Right ventricle myocardium inferior (tissue), 1 donor: ENCODE results near the gene FAM13B. TPM values are rescaled to one million over a fixed set of nuclear protein-coding genes. Genes with fewer than 3 reads are reported as not detected.
A peak's percentile ranks its signal among the peaks of the same experiment; 100 is the strongest.
"Not testable (repeated sequence)": the region's sequence is repeated elsewhere in the genome, so short reads cannot be mapped to it uniquely, and the experiment has no call there.

Experiments
- ATAC-seq: fragments of 200-7000 bp; cut with Tn5 transposase; one replicate; pipeline ENCODE4 v1.9.1; 2020; ENCODE audit warnings: mild to moderate bottlenecking, moderate library complexity
- DNase-seq: peaks from one replicate; pipeline ENCODE4 v3.0.0; 2021; ENCODE audit errors: missing footprints
- intact Hi-C: fragments of 100-400 bp; cut with DNase I; formaldehyde crosslinking; loops from one replicate; pipeline ENCODE4 v1.11.0; 2022
- total RNA-seq: library from RNA; stranded (reverse); fragmentation: NEBNext Ultra II Directional; extraction: Animal tissue kit (Norgen Biotek cat#: 25700); gene quantifications from one replicate; pipeline ENCODE4 v1.2.1, GENCODE V29; 2021
- donor health status: DM: no; HTN: yes; CAD: no; lungs with severe emphysema.

The FAM13B gene
- total RNA-seq, 1 donor from 2014 or later = 22.6 TPM

DNA sequence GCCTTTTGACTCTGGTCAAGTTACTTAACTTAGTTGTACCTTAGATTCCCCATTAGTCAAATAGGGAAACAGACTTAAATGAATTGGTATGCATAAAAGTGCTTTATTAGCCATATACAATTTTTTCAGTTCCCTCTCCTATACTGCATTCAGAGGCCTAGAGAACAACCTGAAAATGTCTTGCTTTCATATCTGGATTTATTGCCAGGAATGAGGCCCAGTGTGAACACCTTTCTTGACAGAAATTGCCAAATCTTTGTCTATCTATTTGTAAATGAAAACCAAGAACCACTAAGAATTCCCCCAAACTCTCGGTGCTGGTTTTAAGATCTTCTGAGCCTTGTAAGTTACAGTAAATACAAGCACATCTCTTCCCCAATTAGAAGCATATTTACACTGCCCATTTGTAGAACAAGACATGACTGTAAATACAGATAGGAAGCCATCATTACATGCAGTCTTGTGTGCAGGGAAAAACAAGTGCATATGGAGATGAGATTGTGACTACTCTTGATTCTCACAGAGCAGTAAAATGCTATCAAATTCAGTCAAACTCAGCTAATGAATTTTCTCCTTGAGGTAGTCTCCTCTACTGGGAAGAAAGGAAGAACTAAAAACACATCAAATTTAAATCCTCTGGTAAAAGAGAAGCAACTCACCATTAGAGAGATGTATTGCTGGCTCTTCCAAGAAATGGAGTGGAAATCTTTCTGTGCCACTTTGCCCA is 5.2 kb upstream of the FAM13B start:
- DNase-seq (no peak), ATAC-seq (no peak)
- intact Hi-C loops = loop anchor here (2.0 kb wide), 1 partner anchor 95 kb away; no protein-coding TSS in a partner anchor

DNA sequence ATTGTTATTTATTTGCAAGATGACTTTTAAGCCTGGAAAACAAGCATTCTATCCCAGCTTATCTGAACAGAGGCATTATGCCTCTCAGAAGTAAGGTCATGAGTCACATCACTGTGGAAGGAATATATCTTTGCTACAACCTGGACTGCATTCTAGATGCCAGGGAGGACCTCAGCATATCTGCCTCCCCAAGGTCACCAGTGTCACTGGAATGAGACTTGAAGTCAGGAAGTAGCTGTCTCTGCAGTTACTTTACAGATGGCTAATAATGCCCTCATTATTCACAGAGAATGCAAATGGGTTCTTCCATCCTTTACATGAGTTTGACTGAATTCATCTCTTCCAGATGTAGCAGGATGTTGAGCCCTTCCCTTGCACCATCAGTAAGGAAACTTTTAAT is 4.4 kb upstream of the FAM13B start:
- DNase-seq = no peak
- intact Hi-C loops = loop anchor here (2.0 kb wide), 1 partner anchor 96 kb away; no protein-coding TSS in a partner anchor
- no peak for ATAC-seq

DNA sequence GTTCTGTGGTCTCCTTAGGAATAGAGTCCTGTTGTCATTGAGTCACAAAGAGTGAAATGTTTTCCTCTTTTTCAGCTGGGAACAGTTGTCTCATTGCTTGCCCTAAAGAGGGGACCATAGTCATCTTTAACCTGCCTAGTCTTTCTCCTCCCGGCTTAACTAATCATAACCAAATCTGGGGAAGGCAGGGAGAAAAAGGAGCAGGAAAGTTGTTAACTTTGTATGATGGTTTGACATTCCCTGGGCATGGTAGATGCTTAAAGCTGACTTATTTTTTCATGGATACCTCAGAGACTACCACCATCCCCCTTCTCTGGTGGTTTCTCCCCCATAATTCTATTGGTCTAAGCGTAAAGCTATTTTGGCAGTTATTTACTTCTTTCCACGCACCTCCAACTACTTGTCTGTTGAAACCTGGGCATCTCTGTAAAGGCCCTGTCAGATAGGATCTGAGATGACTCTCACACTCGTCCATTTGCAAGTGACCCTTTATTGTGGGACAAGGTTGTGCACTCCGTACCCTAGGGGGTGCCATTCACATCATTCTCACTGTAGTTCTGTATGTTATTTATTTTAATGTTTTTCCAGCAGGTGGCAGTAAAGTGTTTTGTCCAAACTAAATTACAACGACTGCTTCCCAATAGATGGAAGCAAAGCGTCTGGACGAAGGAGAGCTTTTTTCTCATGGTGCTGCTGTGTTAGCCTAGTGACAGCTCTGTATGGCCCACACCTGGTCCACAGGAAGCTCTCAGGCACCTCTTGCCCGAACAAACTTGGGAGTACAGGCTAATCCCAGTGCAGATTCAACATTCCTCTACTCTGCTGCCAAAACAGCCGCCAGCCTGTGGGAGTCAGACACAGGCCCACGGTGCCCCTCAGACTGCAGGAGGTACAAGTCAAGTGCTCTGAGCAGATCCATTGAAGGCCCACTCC is 3.0 kb upstream of the FAM13B start:
- ATAC-seq (peak; percentile 63), DNase-seq (no peak)
- intact Hi-C loops = loop anchor here (1.0 to 2.0 kb wide), 2 partner anchors 32 to 97 kb away; no protein-coding TSS in a partner anchor

DNA sequence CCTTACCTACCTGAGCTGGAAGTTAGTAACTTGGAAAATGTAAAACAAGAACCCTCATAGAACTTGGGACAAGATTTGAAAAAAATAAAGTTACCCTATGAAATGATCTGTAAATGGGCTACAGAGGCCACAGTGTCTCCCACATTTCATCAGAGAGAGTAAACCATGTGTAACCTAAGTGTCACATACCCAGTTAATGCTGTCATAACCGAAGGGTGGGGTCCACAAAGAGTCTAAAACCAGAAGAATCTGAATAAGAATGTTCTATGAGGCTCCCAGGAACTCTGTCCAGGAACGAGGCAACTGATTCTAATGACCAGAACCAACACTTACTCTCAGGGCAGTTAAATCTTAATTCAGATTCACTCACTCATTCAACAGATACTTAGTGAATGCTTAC is 1.0 kb upstream of the FAM13B start:
- intact Hi-C loops = loop anchor here (5.0 kb wide), 2 partner anchors 142 to 282 kb away; partner anchors contain the start of gene HNRNPA0
- ATAC-seq = no peak

DNA sequence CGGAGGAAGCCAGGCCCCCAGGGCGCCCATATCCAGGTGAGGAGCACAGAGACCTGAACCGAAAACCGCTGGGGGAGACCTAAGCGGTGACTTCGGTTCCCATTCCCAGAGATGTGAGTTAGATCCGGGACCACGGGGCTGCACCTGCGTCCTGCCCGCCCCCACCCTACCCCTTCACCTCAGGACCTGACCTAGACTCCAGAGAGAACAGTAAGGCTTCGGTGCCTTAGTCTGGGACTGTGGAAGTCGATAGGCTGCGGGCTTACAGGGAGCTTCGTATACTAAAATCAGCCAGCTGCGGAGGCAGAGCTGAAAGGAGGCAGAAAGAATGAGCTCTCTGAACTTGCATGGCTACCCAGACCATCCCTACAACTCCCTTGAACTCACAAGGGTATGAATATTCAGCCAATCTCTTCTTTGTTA is 518 bp upstream of the FAM13B start:
- intact Hi-C loops = loop anchor here (5.0 kb wide), 2 partner anchors 141 to 281 kb away; partner anchors contain the start of gene HNRNPA0
- ATAC-seq (peak; percentile 5), DNase-seq (no peak)

More for the DNA sequence above, 1.0 kb upstream of the FAM13B start:
- no peak for DNase-seq

DNA sequence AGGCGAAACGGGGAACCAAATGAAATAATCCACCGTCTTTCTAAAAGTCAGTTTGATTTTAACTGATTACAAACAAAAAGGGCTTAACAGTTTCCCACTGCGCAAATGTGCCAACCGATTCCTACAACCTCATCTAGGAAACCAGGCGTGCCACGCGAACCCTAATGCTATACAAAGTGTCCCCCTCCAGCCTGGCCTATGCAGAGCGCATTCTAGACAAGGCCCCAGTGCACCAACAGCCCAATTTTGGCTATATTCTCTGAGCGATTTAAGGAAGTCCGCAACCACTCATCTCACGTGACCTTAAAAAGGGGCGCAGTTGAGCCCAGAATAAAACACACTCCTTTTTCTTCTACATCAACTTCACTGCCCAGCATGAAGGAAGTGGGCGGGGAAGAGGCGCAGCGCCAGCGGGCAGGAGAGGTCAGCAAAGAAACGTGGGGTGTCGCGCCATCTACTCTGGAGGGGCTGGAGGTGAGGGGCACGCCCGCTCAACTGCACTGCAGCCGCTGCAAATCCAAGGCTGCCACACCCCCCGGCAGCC is 779 bp downstream of the FAM13B start:
- intact Hi-C loops = loop anchor here (5.0 kb wide), 2 partner anchors 140 to 280 kb away; partner anchors contain the start of gene HNRNPA0
- DNase-seq (peak; percentile 88), ATAC-seq (peak; percentile 39)

DNA sequence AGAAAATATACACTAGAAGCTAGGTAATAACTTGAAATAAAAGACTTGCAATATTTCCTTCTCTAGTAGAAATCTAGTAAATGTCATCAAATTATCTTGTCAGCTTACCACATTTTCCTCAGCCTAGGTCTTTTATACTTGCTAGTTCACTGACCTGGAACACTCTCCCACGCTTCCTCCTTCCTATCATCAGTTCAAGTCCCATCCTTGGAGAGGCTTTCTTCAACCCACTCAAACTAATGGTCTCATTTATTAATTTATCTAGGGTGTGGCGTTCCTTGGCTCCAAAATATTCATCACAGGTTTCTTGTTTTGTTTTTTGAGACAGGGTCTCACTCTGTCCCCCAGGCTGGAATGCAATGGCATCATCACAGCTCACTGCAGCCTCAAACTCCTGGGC is 2.9 kb downstream of the FAM13B start:
- no peak for DNase-seq
- intact Hi-C loops = loop anchor here (5.0 kb wide), 2 partner anchors 138 to 278 kb away; partner anchors contain the start of gene HNRNPA0
- ATAC-seq = no peak

DNA sequence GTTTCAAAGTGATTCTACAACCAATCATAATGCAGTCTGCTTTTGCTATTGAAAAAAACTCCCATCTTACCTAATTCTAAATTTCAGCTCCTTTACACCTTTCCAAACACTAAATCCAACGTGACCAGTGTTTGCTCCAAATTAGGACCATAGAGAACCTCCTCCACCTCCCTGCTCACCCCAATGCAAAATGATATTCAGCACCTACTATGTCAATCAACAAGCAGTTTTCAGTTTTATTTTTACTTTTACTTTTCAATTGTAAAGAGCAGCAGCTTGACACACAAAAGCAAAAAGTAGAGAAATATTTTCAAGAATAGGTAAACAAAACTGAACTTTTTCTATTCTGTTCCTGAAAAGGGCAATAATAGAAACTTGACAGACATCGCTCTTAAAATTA is 3.4 kb downstream of the FAM13B start:
- ATAC-seq = no peak
- intact Hi-C loops = no loop called here
- no peak for DNase-seq

DNA sequence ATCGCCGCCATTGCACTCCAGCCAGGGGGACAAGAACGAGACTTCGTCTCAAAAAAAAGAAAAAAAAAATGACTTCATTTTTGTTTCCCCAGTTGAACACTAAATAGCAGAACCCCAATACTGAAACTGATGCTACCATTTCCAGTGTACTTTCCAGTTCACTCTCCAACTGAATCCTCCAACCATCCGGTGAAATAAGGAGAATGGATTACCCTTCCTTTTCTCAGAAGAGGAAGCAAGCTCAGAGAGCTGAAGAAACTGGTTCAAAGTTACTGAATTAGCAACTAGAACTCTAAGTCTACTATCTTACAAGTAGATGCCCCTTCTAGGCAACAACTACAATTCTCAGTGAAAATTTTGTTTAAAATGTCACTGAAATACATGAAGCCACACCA is 3.9 kb downstream of the FAM13B start:
- DNase-seq (no peak), ATAC-seq (no peak)
- intact Hi-C loops = no loop called here

DNA sequence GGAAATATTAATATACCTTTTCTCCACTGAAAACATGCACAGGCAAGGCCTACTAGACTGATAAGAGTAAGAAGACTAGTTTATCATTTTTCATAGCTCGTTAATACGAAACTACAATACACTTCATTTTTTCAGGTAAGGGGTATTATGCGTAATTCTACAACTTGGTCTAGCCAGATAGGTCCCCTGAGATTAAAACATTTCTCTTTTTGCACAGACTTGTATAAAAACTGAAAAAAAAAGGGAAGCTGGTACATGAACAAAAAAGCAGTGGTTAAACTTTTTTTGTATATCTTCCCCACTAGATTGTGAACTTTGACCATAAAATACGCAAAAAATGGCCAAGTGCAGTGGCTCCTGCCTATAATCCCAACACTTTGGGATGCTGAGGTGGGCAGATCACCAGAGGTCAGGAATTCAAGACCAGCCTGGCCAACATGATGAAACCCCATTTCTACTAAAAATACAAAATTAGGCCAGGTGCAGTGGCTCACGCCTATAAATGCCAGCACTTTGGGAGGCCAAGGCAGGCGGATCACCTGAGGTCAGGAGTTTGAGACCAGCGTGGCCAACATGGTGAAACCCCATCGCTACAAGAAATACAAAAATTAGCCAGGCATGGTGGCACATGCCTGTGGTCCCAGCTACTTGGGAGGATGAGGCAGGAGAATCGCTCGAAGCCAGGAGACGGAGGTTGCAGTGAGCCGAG is 4.5 kb downstream of the FAM13B start:
- ATAC-seq, intact Hi-C loops, DNase-seq: not testable (repeated sequence)

DNA sequence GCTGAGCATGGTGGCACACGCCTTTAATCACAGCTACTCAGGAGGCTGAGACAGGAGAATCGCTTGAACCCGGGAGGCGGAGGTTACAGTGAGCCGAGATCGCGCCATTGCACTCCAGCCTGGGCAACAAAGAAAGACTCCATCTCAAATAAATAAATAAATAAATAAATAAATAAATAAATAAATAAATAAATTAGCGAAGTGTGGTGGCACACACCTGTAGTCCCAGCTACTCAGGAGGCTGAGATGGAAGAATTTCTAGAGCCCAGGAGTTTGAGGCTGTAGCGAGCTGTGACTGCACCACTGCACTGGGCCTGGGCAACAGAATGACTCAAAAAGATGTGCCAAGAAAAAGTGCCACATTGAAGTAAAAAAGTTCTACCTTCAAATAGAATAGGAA is 6.1 kb downstream of the FAM13B start:
- ATAC-seq, DNase-seq, intact Hi-C loops: not testable (repeated sequence)

DNA sequence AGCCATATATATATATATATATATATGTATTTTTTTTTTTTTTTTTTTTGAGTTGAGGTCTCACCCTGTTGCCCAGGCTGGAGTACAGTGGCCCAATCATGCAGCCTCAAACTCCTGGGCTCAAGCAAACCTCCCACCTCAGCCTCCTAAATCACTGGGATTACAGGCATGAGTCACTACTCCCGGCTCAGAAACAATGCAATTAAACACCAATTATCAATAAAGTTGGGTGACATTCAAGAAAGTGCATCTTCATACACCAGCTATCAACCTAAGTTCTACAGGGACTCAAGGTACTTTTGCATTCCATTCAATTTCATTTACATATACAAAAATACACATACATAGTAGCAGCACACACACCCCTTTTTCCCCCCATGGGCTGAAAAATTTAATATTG is 7.6 kb downstream of the FAM13B start:
- intact Hi-C loops = no loop called here
- no peak for ATAC-seq
- DNase-seq = no peak

DNA sequence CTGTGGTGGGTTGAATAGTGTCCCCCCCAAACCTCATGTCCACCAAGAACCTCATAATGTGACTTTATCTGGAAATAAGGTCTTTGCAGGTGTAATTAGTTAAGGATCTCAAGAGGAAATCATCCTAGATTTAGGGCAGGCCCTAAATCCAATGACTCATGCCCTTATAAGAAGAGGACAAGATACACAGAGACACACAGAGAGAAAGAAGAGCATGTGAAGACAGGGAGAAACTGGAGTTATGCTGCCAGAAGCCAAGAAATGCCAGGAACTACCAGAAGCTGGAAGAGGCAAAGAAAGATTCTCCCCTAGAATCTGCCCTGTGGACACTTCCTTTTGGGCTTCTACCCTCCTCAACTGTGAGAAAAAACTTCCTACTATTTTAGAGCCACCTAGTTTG is 8.8 kb downstream of the FAM13B start:
- DNase-seq = no peak
- intact Hi-C loops = no loop called here
- no peak for ATAC-seq

DNA sequence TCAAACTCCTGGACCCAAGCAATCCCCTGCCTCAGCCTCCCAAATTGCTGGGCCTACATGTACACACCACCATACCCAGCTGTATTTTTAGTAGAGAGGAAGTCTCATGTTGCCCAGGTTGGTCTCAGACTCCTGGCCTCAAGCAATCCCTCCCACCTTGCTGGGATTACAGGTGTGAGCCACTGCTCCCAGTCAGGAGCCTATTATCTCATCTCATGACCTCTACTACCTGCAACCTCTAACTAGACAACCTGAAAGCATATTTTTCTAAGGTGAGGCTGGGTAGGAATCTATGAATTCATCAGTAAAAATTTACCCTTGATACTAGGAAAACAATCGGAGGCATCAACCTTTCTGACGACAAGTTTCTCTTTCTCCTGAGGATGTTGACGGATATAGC is 10.0 kb downstream of the FAM13B start:
- no peak for ATAC-seq
- intact Hi-C loops = no loop called here
- no peak for DNase-seq

DNA sequence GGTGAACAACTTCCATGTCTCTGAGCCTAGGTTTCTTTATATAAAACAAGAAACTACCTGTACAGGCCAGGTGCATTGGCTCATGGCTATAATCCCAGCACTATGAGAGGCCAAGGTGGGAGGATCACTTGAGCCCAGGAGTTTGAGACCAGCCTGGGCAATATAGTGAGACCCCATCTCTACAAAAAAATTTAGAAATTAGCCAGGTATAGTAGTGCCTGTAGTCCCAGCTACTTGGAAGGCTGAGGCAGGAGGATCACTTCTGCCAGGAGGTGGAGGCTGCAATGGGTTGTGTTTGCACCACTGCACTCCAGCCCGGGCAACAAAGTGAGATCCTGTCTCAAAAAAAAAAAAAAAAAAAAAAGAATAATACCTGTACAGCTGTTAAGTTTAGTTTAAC is 11.1 kb downstream of the FAM13B start:
- ATAC-seq (no peak), DNase-seq (no peak)
- intact Hi-C loops = no loop called here

DNA sequence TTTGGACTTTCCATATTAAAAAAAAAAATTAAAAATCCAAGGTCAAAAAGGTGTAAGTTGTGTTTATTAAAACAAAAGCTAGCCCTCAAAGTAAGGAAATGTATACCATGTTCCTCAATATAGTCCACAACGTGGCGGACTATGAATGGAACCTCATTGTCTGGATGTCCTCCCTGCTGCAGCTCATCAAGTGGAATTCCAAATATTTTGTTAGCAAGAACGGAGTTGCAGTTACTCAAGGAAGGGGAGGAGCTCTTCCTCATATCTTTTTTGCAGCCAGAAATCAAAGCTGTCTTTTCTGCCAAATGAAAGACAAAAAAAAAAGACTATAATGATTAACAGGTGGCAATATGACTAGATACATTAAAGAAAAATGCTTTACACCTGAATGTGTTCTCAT is 14.0 kb downstream of the FAM13B start:
- DNase-seq = no peak
- intact Hi-C loops = no loop called here
- no peak for ATAC-seq

DNA sequence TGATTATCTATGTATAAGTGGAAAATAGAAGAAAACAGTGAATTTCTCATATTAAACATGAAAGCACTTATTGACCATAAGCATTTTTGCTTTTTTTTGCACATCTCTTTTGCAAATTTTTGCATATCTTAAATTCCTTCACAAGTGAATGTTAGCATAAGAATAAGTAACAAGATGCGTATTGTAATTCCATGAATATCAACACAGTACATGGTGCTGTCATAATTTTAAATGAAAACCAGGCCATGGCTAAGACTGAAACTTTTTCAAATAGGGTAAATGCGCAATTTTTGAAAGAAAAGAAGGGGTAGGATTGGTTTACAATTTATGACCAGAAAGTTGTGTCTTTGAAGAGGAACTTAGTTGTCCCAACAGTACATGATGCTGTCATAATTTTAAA is 17.0 kb downstream of the FAM13B start:
- intact Hi-C loops = no loop called here
- no peak for ATAC-seq
- DNase-seq = no peak

DNA sequence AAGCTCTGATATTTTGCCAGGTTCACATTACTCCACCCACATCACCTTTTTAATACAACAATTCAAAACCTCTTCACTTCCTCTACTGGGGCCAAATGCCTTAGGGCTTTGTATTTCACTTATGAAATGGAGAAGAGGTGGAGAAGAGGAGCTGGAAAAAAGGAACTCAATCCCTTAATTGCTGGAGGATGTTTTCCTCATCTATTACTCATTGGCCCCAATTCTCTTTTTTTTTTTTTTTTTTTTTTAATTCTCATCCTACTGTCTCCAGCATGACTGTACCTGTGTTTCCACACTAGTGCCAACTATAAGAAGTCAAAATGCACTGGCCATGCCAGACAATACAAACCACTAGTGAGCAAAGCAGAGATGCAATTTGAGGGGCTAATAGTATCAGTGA is 20.9 kb downstream of the FAM13B start:
- ATAC-seq = no peak
- DNase-seq = no peak
- intact Hi-C loops = no loop called here
